Dermis microvascular lymphatic vessel endothelial cell (primary cell): ENCODE measurements around the gene NTSR1. TPM values are rescaled to one million over a fixed set of nuclear protein-coding genes. Genes with fewer than 3 reads are reported as not detected.

Source experiments
- DNase-seq, 2 donors: peaks; one replicate each; pipeline versions ENCODE4 v3.0.0 to v3.0.0-alpha.2; 2010; ENCODE audit warnings: low read depth in 2 of 2
- total RNA-seq: library from RNA; depleted of rRNA; stranded (reverse); fragments of >200 nt; gene quantifications from 2 replicates; pipeline ENCODE4 v1.2.1, GENCODE V29; 2014

The NTSR1 gene
- total RNA-seq, 1 donor from 2014 or later = under 0.01 TPM

DNA sequence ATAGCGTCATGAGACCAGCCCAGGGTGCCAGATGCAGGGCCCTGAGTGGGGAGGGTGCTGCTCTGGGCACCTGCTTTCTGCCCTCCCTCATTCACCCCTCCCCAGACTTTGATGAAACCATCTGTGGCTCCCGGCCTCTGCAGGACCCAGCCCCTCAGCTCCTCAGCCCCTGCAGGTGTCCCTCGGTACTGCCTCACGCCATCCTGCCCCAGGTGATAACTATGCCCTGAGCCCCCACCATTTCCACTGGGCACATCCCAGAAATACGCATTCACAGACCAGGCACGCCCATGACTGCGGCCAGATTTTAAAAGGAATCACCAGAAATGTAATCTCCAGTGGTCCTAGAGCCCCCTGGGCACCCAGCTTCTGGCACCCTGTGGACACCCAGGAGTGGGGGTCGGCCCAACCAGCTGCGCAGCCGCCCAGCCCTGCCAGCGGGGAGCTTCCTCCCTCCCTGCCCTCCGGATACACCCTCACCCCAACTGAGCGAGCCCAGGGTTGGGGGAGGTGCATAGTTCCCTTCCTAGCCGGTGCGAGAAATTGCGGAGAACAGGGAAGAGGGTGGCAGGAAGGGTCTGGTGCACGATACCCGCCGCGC lies 615 bp upstream of the NTSR1 start:
- no peak for DNase-seq

DNA sequence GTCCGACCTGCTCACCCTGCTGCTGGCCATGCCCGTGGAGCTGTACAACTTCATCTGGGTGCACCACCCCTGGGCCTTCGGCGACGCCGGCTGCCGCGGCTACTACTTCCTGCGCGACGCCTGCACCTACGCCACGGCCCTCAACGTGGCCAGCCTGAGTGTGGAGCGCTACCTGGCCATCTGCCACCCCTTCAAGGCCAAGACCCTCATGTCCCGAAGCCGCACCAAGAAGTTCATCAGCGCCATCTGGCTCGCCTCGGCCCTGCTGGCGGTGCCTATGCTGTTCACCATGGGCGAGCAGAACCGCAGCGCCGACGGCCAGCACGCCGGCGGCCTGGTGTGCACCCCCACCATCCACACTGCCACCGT lies 885 bp downstream of the NTSR1 start:
- no peak for DNase-seq

- no peak for DNase-seq
Measured at GRCh38 chr20:62710221-62710885, 1.7 kb downstream of the NTSR1 start.

GRCh38 chr20:62710886-62711702 lies 2.5 kb downstream of the NTSR1 start:
- peak in 1 of 2 donors; percentile 13 for DNase-seq

GRCh38 chr20:62711703-62712101 lies 3.1 kb downstream of the NTSR1 start:
- no peak for DNase-seq

DNA sequence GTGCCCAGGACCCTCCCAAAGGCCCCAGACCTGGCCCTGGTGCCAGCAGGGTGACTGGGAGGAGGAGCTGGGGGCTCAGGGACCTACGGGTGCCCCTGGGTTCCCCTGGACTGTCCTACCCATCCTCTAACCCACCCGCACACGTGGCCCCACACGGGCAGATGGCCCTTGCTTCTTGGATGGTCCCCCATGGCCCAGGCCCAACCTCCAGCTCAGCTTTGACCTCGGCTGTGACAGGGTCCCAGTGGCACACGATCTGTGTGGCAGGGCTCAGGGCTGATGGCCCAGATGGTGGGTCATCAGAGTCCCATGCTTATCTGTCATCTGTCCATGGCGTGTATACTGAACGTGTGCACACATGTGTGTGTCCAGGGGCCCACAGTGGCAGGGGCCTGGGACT lies 4.0 kb downstream of the NTSR1 start:
- DNase-seq = no peak

GRCh38 chr20:62714006-62714405 lies 5.4 kb downstream of the NTSR1 start:
- DNase-seq = no peak

DNA sequence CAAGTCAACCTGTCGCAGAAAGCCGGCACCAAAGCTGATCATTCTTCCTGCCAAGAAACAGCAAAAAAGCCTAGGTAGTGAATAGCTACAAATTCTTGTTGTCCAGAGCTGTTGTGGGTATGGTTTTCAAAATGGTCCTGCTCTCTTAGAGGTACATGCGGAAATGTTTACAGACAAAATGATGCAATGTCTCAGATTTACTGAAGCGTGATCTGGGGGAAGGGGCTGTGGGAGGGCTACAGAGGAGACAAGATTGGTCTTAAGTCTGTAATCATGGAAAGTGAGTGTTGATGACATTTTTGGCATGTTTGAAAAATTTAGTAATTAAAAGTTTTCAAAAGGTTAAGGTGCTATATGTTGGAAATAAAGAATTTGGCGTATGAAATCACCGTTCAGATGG lies 6.2 kb downstream of the NTSR1 start:
- DNase-seq = no peak

GRCh38 chr20:62715201-62715600 lies 6.6 kb downstream of the NTSR1 start:
- no peak for DNase-seq

DNA sequence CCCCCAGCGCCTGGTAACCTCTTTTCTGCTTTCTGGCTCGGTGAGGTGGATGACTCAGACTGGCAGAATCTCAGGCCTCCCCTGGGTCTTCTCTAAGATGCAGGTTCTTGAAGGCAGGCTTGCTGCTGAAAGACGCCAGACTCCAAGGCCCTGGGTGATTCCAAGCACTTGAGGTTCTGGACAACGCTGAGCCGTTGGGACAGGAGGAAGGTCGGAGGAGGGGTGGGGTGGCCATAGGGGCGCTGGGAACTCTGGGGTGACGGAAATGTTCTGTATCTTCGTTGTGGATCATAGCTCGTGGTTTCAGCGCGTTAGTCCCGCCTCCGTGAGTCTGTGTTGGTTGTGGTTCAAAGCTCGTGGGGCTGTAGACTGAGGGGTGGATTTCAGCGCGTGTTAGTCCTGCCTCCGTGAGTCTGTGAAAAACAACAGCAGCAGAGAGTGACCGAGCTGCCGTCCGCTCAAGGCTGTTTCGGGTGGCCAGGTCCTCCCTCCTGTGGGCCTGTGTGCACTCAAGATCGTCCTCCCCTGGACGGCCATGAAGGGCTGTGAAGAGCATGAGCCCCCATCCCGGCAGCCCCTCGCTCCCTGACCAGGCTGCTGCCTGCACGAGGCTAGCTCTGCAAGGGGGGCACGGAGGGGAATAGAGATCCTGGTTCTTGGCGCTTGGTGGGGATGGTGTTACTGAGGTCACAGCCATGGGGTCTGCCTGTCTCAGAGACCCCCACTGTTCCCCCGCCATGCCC lies 7.7 kb downstream of the NTSR1 start:
- DNase-seq = no peak

DNA sequence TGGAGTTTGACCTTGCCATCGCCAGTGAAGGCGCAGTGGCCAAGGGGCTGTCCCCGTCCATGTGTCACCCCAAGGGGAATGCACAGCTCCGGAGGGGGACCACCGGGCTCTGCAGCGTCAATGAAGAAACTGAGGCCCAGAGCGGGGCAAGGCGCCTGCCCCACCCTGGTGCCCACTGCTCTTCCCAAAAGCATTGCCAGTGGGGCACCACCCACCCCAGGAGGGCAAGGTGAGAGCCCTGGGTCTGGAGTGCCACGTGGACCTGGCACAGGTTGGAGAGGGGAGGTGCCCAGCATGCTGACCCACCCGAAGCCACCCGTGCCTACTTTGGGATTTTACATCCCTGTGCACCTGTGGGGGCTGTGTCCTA lies 8.3 kb downstream of the NTSR1 start:
- no peak for DNase-seq

GRCh38 chr20:62717933-62718332 lies 9.3 kb downstream of the NTSR1 start:
- DNase-seq = no peak

DNA sequence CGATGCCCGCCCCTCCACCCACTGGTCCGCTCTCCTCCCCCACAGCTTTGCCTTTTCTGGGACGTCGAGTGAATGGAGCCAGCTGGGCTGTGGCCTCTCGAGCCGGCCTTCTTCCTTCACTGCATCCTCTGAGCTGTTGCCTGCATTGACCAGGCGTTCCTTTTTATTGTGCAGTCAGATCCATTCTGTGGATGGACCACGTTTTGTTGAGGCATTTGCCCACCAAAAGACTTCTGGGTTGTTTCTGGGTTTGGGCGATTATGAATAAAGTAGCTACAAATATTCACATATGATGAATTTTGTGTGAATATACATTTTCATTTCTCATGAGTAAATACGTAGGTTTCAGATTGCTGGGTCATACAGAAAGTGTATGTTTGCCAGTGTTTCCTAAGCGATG lies 9.9 kb downstream of the NTSR1 start:
- no peak for DNase-seq

DNA sequence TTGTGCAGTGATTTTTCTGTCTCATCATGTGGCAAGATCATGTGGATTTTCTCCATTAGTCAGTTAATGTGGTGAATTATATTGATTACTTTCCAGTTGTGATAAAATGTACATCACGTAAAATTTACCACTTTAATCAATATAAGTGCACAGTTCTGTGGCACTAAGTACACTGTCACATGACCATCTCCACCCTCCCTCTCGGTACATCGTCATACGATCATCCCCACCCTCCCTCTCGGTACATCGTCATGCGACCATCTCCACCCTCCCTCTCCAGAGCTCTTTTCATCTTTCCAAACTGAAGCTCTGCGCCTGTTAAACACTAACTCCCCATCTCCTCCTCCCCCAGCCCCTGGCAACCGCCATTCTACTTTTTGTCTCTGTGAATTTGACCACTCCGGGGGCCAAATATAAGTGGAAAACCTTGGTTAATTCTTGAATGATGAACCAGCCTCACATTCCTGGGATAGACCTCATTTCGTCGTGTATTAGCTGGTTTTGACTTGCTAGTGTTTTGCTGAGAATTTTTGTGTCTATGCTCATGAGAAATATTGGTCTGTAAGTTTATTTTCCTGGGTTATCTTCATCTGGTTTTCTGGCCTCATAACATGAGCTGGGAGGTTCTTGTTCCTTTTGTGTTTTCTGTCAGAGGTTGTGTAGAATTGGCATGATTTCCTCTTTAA lies 10.8 kb downstream of the NTSR1 start:
- DNase-seq = no peak

DNA sequence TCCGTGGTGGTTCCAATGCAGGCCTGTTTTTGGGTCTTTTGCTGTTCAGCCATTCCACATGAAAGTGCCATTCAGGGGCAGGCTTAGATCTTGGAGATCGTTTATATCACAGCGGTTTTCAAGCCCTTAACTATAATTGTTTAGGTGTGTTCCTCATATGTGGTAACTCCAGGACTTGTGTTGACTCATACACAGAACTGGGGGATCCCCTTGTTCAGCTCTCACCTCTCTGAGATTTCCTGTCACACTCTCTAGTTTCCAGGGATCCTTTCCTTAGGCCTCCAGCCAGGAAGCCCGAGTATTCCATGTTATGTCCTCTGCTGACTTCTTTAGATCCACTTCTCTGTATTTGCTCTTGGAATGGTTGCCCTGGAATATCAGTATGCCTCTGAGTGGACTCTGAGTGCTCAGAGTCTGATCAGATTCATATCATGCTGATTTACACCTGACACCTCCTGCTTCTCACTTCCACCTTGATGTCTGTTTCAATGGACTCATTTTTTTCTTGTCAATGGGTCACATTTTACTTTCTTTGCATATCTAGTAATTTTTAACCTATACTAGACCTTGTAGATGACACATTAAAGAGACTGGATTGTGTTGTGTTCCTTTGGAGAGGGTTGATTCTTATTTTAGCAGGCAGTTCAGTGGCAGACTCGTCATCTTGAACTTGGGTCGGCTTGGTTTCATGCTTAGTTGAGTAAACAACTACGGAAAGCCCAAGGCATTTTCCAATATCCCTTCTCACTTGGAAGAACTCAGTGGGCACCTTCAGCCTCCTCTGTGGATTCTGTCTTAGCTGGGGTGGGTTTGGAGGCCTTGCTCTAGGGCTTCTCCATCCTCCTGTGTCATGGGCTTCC lies 13.1 kb downstream of the NTSR1 start:
- DNase-seq = no peak

GRCh38 chr20:62722627-62723026 lies 14.0 kb downstream of the NTSR1 start:
- DNase-seq = no peak

DNA sequence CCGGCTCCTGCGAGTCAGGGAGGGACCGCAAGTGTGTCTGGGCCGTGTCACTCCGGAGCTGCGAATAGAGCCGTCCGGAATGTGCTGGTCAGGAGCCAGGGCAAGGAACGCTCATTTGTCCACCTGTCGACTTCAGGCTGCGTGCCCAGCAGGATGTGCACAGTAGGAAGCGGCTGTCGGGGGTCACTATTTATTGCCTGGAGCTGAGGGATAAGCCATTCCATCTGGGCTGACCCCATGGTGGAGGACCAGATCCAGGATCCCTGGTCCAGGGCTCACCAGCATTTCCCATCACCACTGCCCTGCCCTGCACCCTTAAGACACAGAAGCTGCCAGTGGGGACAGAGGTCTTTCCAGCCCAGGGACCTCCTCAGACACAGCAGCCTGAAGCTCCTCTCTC lies 14.7 kb downstream of the NTSR1 start:
- DNase-seq = peak; percentile 58 to 63

DNA sequence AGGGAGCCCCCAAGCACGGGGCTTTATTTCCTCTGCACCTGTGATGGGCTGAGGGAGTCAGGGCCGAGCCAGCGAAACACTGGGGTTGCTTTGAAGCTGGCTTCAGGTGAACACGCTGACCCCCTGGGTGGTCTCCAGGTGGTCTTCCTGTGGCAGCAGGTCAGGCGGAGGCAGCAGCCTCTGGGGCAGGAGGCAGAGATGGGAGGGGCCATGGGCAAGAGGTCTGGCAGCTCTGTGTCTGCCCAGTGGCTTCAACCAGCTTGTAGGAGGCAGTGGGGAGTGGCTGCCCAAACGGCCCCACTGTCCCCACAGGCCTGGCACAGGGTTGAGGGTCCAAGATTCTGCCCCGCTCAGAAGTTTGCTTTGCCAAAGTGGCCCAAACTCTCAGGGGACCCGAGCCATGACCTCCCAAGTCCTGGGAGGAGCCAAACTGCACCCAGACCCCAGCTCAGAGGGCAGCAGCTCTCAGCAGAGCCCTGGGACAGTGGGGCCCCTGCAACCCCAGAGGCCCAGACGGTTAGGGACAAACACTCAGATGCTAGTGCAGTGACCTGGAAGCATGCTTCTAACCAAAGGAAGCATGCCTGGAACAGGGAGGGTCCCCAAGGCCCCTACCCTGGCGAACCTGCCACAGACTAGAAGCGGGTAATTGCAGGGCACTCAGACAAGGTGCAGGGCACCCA lies 15.3 kb downstream of the NTSR1 start:
- DNase-seq = no peak

DNA sequence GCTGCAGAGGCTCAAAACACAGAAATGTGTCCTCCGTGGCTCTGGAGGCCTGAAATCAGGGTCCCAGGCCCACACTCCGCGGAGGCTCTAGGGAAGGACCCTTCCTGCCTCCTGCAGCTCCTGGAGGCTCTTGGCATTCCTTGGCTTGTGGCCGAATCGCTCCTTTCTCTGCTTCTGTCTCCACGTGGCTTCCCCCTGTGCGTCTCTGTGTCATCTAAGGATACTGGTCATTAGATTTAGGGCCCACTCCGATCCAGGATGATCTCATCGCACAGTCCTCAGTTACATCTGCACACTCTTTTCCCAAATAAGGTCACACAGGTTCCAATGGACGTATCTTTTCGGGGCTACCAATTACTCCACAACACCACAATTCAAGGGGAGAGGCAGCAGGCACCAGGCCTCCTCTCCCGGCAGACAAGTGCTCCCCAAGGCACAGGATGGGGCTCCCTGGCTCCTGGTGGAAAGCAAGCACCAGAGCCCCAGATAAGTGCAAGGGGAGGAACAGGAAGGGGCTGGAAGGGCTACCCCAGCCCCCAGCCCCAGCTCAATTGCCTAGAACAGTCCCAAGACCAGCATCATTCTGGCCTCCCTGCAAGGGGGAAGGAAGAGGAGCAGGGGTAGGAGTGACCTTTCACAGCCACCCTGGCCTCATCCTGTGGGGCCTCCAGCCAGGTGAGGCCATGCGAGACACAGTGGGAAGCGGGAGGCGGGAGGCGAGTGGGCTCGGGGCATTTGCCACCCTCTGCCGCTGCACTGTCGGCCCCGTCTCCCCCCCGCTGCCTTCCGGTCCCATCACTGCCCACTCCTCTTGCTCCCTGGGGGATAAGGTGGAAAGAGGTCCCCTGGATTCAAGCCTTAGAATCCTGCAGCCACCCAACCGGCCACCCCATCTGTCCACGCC lies 16.3 kb downstream of the NTSR1 start:
- no peak for DNase-seq
